Measurements from ENCODE around the gene SHC3. TPM values are rescaled to one million over a fixed set of nuclear protein-coding genes. Genes with fewer than 3 reads are reported as not detected.

The SHC3 gene
- total RNA-seq, 4 donors from 2014 or later = 0.38 to 9.3 (median 4.4) TPM

- intact Hi-C loops (cut with DNase I) = no loop called here
Measured at GRCh38 chr9:89171231-89171630, 7.4 kb downstream of the SHC3 start.

GRCh38 chr9:89168901-89169813 lies 9.5 kb downstream of the SHC3 start:
- no peak for DNase-seq
- whole genome bisulfite sequencing, 2 donors = 79% methylated on average over 5 to 6 of the region's 9 CpGs
- H3K36me3 ChIP-seq = no peaks in the 10 kb centered on the region
- H3K9me3 ChIP-seq = no peaks in the 10 kb centered on the region
- peaks cover 0 to 19% (median 0%) of the 10 kb centered on the region in 4 donors for H3K27me3 ChIP-seq
- no peak overlapping the region for H3K4me3 ChIP-seq
- H3K4me1 ChIP-seq = peaks cover 0 to 27% (median 3%) of the 10 kb centered on the region in 3 donors
- H3K27ac ChIP-seq = peak overlapping the region in 2 of 4 donors; percentile 34 to 47
- no peak for TF ChIP-seq CTCF (IDR thresholded peaks at IDR 0.05)
- TF ChIP-seq POLR2A (IDR thresholded peaks at IDR 0.05) = no peak
- intact Hi-C loops (cut with DNase I) = no loop called here

More at GRCh38 chr9:89171231-89171630, 7.4 kb downstream of the SHC3 start:
- Histone ChIP-seq H3K9me3 (no peaks in the 10 kb centered on the region), H3K36me3 (no peaks in the 10 kb centered on the region), H3K27ac (no peak overlapping the region), H3K27me3 (peaks cover 0 to 39% (median 1%) of the 10 kb centered on the region in 4 donors), H3K4me3 (no peak overlapping the region), H3K4me1 (peaks cover 0 to 27% (median 3%) of the 10 kb centered on the region in 3 donors)
- WGBS, 2 donors = 55 to 68% methylated on average over 3 of the region's 3 CpGs
- TF ChIP-seq CTCF (IDR thresholded peaks at IDR 0.05) (no peak), POLR2A (IDR thresholded peaks at IDR 0.05) (no peak)
- no peak for DNase-seq

GRCh38 chr9:89167788-89168187 lies 10.8 kb downstream of the SHC3 start:
- Histone ChIP-seq H3K9me3 (no peaks in the 10 kb centered on the region), H3K4me1 (peaks cover 0 to 27% (median 3%) of the 10 kb centered on the region in 3 donors), H3K4me3 (no peak overlapping the region), H3K36me3 (no peaks in the 10 kb centered on the region), H3K27ac (no peak overlapping the region), H3K27me3 (peaks cover 0 to 7% (median 0%) of the 10 kb centered on the region in 4 donors)
- intact Hi-C loops (cut with DNase I) = no loop called here
- TF ChIP-seq CTCF (IDR thresholded peaks at IDR 0.05) (no peak), POLR2A (IDR thresholded peaks at IDR 0.05) (no peak)
- WGBS, 2 donors = 78 to 85% methylated on average over 4 to 5 of the region's 5 CpGs
- no peak for DNase-seq

- peaks cover 0 to 25% (median 3%) of the 10 kb centered on the region in 3 donors for H3K4me1 ChIP-seq
- TF ChIP-seq CTCF (IDR thresholded peaks at IDR 0.05) (no peak), POLR2A (IDR thresholded peaks at IDR 0.05) (no peak)
- H3K4me3 ChIP-seq = no peak overlapping the region
- intact Hi-C loops (cut with DNase I) = no loop called here
- no peaks in the 10 kb centered on the region for H3K36me3 ChIP-seq
- DNase-seq = no peak
- H3K9me3 ChIP-seq = no peaks in the 10 kb centered on the region
- H3K27me3 ChIP-seq = peaks cover 0 to 1% (median 0%) of the 10 kb centered on the region in 4 donors
- H3K27ac ChIP-seq = no peak overlapping the region
- WGBS, 2 donors = 66 to 74% methylated on average over 4 of the region's 4 CpGs
Measured at GRCh38 chr9:89166852-89167251, 11.8 kb downstream of the SHC3 start.

- Histone ChIP-seq H3K4me1 (peaks cover 0 to 18% (median 3%) of the 10 kb centered on the region in 3 donors), H3K27me3 (no peaks in the 10 kb centered on the region), H3K9me3 (no peaks in the 10 kb centered on the region), H3K36me3 (no peaks in the 10 kb centered on the region), H3K27ac (peak overlapping the region in 1 of 4 donors; percentile 58), H3K4me3 (no peak overlapping the region)
- no peak for TF ChIP-seq POLR2A (IDR thresholded peaks at IDR 0.05)
- TF ChIP-seq CTCF (IDR thresholded peaks at IDR 0.05) = no peak
- DNase-seq = no peak
- 80 to 84% methylated on average over 6 of the region's 6 CpGs for WGBS, 2 donors
- intact Hi-C loops (cut with DNase I) = no loop called here
Measured at GRCh38 chr9:89165880-89166279, 12.7 kb downstream of the SHC3 start.

Measured in esophagus squamous epithelium (tissue), 5 donors.